Retina (tissue), 1 donor: ENCODE measurements around the gene ATXN1.

ENCODE experiments used
- DNase-seq: peaks from one replicate; pipeline ENCODE4 v3.0.0-alpha.2; 2016

The ATXN1 gene

DNA sequence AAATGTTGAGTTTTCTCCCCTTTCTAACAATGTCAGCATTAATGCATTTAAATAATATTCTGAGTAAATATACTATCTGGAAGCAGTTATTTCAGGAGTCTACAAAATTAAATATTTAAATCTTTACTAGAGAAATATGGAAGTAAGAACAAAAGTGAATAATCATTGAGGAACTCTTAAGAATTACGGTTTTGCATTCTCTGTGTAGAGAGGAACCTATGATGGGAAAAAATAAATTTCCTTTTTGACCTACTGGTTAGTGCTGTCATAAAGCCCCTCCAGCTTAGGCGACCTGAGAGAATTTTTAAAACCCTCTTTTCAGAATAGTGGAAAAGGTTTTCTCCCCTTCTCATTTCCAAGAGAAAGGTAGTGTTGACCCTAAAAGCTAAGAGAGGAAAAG, 64.8 kb downstream of the ATXN1 start:
- no peak for DNase-seq

GRCh38 chr6:16694781-16695578, 66.3 kb downstream of the ATXN1 start:
- no peak for DNase-seq

- no peak for DNase-seq
Observed at GRCh38 chr6:16691324-16691723, 69.9 kb downstream of the ATXN1 start.

GRCh38 chr6:16690608-16691142, 70.6 kb downstream of the ATXN1 start:
- DNase-seq, result no peak

GRCh38 chr6:16689788-16690607, 71.3 kb downstream of the ATXN1 start:
- no peak for DNase-seq

DNA sequence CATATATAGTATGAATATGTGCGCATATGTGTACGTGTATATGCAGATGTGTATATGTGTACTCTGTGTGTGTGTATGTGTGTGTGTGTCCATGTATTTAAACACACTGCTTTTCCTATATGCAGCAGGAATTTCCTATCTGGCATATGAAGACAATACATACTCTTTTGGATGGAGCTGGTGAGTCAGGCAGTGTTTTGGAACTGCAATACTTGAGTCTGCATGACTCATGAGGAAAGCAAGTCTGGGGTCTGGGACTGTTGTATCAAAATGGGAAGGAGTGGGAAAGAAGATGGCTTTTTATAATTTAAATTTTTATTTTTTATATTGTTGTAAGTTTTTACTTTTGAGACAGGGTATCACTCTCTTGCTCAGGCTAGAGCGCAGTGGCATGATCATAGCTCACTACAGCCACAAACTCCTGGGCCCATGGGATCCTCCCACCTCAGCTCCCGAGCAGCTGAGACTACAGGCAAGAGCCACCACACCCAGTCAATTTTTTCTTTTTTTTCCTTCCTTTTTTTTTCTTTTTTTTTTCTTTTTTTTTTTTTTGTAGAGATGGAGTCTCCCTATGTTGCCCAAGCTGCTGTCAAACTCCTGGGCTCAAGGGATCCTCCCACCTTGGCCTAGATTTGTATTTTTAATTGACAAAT, 72.2 kb downstream of the ATXN1 start:
- no peak for DNase-seq

DNA sequence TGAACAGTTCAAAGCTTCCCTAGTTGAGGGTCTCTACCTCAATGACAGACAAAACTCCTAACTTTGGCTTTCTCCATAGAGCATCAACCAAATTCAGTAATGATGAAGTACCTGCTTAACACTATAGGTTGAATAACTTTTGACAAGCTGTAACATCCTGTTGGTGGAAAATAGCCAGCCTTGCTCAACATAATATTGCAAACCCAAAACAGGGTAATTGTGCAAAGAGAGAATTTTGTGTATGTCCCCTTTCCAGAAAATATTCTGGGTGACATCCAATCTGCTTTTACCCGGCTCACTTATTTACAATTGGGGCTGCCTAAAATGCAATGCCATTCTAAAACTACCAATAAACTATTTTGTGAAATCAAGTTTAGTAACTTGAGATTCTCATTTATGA, 72.8 kb downstream of the ATXN1 start:
- DNase-seq, result no peak

DNA sequence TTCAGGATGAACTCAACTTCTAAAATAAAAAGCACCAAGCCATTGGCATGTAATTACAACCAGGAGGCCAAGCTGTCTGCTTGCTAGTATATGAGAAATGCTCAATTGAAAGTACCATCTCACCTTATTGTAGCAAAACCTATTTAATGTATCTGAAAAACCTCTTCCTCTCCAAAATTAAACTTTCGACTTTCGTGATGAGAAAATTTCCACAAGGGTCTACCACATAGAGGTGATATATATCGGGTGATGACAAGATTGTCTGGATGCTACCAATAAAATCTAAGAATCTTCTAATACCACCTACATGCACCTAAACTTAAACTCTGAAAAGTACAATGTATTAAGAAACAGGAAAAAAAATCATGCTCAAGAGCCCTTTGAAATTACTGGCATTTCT, 74.2 kb downstream of the ATXN1 start:
- no peak for DNase-seq

DNA sequence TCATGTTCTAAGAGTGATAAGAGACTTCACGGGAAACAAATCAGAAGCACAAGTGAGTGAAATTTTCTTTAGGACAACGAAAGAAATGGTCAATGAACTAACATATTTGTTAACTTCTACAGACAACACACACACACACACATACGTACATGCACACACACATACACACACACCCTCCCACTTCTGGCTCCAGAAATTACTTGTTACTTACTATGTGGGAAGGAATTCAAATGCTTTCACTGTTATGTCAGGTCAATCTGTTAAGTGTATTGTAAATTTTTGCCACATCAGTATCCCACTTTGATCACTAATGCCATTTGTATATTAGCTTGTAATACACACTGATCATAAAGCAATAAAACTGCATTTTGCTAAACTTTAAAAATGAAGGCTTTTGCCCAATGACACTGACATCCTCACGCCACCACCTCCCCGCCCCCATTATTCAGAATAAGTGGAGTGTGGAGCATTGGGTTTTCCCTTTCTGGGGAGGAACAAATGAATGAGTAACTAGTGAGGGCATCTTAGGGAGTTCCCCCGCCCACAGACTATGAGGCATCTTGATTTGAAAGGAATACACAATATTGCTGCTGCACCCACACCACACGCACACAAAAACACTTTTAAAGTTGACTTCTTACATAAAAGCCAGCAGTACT, 76.2 kb downstream of the ATXN1 start:
- DNase-seq, result no peak

DNA sequence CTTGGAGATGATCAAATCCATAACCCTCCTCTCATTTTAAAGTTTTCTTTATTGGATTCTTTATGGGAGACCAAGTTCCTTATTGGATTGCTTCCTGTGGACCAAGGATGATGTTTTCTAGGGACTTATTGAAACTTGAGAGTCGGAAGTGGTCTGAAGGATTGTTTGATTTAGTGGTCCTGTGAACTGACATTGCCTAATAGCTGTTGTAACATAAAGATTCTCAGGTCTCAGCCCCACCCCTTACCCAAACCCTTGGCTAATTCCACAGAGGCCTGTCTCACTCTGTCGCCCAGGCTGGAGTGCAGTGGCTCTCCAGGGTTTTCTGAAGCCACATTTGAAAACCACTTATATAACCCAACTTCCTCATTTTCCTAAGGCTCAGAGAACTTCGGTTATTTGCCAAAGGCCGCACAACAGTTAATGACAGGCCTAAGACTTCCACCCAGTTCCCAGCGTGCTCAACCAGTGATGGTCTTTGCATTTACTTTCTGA, 77.0 kb downstream of the ATXN1 start:
- DNase-seq, result no peak

DNA sequence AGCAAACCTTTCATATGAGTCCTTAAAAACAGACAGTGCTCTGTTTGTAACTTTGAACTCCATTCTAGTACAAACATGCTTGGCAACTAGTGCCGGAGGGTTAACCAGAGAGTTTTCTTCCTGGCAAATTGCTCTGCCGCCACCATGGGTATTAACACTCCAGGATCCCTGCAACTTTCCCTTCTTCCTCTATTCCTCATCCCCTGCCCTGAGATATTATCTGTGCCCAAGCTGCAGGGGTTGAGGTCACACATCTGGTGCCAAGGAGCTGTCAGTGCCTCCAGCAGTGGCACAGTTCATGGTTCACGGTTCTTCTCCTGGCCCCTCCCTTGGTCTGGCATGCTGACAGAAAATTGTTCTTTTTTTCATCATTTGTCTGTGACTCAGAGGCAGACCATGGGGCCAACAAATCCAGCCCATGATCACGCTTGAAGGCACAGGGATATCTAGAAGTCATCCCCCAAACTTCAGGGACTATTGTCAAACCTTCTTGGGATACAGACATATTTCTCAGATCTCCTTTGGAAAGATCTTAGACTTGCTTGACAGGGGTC, 77.5 kb downstream of the ATXN1 start:
- no peak for DNase-seq

GRCh38 chr6:16681260-16681873, 79.9 kb downstream of the ATXN1 start:
- no peak for DNase-seq

- DNase-seq, result no peak
Observed at GRCh38 chr6:16679050-16679449, 82.2 kb downstream of the ATXN1 start.

DNA sequence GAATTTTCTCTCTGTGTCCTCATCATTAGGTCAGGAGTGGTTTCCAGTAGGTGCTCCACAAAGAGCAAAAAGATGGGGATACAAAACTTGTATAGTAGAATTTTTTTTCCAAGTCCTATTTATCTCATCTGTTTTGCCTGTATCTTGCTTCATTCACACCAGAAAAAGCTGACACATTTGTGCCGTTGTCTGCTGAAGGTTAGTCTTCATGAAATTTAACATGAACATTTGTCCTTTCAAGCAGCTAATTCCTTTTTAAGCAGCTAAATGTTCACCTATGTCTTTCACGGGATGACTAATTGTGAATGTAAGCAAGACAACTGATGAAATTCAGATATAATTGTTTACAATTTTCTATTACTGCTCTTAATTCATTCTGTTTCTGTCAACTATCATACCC, 83.8 kb downstream of the ATXN1 start:
- DNase-seq, result no peak

DNA sequence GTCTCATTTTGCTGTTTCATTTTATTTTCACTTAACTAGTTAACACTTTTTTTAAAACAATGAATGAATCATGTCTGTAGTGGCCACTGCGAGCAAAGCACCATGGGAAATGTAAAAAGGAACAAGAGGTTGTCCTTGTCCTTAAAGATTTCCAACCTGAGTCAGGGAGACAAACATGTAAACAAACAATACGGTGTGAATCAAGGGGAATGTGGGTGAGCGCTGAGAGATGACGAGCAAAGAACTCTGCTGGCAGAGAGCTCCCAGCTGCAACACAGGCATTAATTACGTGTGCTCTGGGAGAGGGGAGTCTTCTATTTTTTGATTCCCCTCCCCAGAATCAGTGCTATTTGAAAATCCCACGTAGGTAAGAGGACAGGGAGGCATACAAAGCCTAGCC, 84.3 kb downstream of the ATXN1 start:
- no peak for DNase-seq

DNA sequence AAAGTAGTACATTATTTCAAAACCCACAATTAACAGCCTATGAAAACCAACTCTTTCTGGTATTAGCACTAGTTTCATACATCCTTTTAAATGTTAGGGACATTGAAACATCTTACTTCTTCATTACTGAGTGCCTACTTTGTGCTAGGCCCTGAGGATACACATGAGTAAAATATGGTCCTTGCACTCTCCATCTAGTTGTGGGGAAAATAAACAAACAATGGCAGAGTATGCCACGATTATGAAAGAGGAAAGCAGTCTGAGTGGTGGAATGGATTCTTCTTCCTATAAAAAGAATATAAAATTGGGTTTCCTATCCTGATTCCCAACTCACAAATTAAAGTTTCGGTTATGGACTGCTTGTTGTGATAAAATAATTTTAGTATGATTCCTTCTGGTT, 84.9 kb downstream of the ATXN1 start:
- no peak for DNase-seq

DNA sequence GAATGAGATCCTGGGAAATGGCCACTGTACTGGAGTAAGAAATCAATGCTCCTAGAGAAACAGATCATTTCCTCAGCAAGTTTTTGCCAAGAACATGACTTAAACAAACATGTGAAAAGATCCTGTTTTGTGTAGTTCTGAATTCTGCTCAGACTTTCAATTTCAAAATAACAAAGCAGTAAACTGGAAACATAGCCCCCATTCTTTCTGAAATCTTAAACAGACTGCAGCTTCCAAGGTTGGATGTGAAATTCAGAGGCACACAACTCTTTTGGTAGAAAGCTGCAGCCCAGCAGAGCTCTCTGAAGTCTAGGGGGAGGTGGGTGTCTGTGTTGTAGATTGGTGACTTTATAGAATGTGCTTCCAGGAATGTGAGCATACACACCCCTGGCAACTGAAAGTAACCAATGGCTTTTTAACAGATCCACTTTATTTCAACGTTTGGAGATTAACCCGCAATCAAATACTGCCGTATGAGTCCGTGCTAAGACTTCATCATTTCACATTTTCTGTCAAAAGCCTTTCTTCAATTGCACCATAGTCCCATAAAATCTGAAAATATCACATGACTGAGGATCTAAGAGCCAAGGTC, 86.4 kb downstream of the ATXN1 start:
- no peak for DNase-seq

- no peak for DNase-seq
Observed at GRCh38 chr6:16673011-16673797, 88.1 kb downstream of the ATXN1 start.

DNA sequence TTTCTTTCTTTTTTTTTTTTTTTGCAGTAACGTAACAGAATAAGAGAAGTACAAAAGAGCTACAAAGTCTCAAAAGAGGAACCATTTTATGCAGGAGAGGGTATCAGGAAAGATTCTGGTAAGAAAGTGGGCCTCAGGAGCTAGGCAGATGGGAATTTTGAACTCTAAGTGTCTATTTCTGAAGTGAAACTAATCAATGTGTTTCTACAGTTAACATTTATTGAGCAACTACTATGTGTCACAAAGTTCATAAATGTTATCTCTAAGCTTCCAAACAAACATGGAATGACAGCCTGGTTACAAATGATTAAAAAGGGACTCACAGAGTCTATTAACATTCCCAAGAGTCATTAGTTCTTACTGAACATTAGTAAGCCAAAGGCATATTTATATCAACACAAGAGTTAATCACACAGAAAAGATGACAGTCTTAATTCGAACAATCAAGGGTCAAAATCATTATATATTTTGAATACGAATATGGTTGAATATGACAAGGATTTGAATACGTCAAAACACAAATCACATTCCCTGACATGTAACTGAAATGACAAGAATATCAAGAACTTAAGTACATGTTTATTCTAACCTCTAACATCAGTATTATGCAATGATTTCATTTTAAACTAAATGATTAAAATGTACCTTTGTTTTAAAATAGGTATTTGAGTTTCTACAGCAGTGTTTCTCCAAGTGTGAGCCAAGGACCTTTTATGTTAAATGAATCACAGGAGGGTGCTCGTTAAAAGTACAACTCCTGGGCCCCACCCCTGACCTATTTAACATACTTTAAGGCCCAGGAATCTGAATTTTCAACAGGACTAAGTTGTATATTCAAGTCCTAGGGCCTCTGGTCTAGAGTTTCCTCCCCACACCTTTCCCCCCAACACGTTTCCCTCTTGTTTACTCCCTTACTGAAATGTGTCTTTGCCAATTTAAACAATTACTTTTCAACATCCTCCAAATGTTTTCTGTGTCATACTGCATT, 89.7 kb downstream of the ATXN1 start:
- DNase-seq, result no peak
